ENCODE data around the gene ZNF462.

The ZNF462 gene

DNA sequence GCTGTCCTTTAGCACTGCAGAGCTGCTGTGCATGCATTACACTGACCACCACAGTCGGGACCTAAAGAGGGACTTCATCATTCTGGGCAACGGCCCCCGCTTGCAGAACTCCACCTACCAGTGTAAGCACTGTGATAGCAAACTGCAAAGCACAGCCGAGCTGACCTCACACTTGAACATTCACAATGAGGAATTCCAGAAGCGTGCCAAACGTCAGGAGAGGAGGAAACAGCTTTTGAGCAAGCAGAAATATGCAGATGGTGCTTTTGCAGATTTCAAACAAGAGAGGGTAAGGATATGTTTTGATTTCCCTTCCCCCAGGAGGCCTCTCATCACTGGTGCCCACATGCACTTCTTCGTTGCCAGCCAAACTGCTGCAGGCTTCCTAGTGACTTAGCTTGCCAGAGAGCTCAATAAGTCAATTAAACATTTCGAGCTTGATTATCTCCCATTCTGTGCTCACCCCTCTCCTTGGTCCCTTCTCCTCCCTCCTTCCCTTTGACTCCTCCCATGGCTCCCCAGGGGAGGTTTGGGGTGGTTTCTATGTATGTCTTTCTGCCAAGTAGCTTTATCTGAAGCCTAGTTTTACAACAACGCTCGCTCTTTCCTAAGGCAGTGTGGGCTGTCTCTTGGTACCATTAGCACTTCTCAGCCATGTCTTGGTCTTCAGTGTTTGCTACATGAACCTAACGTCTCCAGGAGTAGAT, 66.7 kb downstream of the ZNF462 start:
- no peak for DNase-seq (ENCODE audit: low spot score)

DNA sequence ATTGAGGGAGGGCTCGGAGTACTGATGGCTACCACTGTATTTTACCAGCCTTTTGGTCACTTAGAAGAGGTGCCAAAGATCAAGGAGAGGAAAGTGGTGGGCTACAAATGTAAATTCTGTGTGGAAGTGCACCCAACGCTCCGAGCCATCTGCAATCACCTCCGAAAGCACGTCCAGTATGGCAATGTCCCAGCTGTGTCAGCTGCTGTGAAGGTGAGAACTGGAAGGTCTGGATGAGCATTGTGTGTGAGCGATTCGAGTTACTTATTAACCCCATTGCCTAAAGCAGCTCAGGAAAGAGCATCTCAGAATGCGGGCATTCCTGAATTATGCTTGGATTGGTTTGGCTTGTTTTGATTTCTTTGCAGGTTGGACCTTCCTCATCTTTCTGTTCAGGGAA, 67.5 kb downstream of the ZNF462 start:
- DNase-seq (ENCODE audit: low spot score), result no peak

DNA sequence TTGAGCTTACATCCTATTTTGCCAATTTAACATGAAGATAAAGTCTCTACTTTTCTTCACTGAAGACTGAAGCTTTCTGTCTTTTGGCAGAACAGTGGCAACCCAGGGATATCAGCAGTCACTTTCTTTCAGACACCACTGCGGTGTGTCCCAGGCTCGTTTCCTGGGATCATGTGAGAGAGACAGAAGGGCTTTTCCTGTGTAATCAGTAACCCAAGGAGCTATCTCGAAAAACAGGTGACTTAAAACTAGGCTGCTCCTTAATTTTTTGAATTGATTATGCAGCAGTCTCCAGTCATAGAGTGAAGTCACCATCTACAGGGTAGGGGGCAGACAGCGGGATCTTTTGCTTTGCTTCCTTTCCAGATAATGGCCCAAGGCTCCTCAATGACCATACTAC, 68.5 kb downstream of the ZNF462 start:
- no peak for DNase-seq (ENCODE audit: low spot score)

DNA sequence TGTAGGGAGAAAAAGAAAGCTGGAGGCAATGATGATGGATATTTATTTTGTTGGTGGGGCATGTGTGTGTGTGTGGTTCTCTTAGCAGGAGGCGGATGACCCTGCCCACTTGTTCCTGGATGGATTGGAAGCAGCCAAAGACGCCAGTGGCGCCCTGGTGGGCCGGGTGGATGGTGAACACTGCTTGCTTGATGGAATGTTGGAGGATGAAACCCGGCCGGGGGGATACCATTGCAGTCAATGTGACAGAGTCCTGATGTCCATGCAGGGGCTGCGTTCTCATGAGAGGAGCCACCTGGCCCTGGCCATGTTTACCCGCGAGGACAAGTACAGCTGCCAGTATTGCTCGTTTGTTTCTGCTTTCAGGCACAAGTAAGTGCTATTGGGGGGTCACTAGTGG, 69.2 kb downstream of the ZNF462 start:
- no peak for DNase-seq (ENCODE audit: low spot score)

DNA sequence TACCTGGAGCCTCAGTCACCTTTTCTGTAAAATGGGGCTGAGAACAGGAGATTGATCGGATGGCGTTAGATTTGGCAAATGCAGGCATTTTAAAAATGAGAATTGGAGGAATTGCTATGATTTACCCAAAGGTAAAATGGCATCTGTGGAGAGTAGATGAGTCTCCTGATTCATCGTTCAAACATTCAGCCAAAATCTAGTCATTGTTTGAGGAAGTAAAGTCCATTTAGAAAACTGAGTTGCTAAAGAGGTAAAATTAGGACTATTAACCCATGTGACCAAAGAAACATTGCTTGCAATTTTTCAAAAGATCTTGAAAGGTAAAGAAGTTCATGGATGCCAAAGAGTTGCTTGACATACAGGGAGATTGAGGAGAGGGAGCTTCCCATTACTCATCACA, 69.7 kb downstream of the ZNF462 start:
- no peak for DNase-seq (ENCODE audit: low spot score)

DNA sequence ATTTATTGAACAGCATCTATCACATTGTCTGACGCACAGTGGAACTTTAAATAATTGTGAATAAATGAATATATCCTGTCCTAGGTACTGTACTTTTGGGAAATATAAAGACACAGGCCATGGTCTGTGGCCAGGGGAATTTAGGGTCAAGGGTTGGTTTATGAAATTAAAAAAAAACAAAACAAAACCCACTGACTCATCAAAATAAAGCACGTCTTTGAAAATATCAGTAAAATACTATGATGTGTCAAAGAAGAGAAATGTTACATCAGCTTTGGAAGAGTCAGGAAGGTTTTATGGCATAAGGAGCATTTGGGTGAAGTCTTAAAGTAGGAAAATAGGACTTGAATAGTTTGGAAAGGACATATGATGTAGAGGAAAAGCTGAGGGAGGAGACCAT, 70.5 kb downstream of the ZNF462 start:
- no peak for DNase-seq (ENCODE audit: low spot score)

DNA sequence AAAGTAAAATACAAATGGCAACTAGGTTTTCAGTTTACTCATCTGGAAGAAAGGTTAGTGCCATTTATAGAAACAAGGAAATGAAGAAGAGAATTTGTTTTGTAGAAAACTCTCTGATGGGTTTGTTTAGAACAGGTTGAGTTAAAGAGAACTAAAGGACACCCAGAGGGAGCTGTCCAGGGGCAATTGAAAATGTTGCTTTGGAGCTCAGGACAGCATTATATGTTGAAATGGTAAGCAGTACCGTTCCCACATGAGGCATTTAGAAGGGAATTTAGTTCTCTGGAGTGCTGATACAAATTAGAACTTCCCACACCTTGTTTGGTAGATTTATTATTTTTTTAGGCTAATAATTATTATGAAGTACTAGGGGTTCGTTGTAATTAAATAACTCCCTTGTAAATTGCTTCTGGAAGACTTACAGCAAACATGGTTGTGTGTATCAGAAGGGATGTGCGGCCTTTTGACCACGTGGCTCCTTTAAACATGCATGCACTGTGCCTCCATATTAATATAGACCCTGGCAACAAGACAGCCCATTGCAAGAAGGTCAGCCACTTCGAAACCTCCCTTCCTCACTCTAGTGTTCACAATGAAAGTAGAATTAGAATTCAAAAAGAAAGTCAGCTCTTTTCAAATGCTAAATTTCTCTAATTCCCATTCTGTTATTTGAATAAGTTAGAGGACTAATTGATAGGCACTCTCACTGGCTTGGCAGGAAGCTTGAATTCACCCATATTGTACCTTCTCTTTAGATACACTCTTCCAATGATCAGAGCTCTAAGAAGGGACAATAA, 71.7 kb downstream of the ZNF462 start:
- DNase-seq (ENCODE audit: low spot score), result no peak

DNA sequence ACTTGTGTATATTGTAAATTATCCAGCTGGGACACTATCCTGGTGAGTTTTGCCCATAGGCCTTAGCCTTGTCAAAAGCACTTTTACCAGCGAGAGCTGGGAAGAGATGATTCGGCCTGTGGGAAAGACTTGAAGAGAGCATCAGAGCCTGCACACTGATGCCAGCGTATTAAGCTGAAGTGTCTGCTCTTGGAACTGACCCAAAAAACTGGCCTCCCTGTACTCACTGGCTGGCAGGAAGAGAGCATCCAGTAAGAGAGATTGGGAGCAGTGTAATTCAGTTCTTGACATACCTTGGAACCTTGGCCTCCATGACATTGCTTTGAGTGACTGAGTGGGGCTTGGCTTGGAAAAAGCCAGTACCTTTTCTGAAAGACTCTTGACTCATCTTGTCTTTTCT, 73.7 kb downstream of the ZNF462 start:
- DNase-seq (ENCODE audit: low spot score), result no peak

DNA sequence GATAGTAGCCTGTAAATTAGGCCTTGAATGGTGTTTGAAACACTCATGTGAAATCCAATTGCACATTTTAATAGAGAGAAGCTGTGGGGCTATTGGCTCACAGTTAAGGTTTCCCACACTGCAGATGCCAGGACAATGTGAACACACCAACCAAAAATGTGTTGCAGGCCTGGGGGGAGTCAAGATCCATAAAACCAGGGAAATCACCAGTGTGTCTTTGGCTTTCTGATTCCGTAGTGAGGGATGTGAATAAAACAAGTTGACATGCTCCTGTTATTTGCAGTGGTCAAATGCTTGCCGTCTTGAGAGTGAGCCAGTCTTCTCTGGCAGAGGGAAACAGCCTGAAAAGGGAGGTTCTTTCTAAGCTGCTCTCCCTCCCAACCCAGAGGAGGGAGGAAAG, 79.0 kb downstream of the ZNF462 start:
- DNase-seq (ENCODE audit: low spot score), result no peak

DNA sequence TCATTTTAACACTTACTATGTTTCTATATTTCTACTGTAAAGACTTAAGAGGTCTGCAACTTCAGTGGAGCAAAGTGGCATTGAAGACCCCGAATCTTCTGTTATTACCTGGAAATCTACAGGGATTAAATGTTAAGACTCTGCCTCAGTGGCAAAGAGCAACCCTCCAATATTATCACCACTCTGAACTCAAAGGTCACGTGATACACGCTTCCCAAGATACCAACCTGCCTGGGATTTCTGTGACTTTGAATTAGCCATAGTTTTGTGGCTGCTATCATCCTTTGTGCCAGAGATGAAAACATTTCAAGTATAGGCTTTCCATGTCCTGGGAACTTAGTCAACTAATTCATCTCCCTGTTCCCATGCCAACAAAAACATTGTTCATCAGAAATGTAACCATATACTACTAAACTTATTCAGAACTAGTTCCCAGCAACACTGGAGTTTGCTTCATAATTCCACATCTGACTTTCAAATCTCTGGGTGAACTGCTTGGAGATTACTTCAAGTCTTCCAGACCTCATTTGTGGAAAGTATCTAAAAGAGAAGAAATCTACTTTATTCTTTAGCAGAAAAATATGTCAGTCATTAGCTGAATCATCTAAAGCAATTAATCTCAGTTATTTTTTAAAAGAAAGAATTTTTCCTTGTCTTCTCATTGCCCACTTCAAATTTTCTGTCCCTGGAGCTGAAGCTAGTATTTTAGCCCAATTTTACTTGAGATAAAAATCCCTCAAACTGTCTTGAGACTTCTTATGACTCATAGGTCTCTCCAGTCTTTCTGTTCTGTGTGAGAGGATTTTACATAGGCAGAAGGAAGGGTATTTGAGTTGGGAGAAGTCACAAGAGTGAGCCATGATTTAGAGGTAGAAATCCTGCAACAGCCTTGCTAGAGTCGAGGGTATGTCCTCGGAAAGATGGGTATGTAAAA, 83.0 kb downstream of the ZNF462 start:
- no peak for DNase-seq (ENCODE audit: low spot score)

DNA sequence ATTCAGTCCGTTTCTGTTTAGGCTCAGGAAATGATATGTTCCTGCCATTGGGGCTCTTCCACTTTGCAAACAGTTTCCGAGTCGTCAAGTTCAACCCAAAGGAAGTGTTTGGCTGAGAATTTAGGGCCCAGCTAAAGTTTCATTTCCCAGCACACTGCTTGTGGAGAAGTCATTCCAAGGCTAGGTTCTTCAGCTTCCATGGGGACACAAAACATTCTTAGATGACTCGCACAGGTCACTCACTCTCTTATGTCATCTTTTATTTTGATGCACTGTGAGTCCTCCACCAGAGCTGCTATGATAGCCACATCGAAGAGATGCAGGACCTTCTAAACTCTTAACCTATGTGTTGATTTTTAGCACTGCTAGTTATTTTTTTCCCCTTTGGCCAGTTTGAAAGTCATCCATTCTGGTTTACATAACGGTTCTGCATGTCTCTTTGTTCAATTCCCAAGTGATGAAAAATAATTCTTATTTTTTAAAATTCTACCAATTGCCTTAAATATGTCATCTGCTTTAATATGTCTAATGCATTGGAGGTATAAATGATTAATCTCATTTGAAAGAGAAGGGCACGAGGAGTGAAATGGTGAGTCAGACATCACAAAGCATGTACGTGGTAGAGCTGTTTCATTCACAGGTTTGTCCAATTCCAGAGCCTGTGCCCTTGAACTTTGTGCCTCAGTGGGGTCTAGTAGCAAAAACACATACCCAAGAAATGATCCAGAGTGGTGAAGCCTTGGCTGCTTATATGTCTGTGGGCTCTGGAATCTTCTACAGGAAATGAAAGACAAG, 84.3 kb downstream of the ZNF462 start:
- DNase-seq (ENCODE audit: low spot score), result no peak

DNA sequence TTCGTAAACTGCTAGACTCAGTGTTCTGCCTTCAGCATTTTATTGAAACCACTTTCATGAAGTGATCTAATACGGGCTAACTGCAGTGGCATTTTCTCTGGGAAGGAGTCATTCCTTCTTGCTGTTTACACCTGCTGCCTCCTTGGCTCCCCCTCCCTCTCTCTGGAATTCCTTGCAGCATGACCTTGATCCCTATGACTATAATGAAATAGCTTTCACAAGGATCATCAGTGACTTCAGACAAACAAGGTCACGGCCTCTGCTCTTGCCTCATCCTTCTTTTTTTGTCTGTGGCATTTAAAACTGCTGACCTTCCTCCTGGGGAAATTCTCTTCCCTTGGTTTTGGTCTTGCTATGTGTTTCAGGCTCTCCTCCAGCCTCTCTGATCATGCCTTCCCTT, 90.2 kb downstream of the ZNF462 start:
- no peak for DNase-seq (ENCODE audit: low spot score)

DNA sequence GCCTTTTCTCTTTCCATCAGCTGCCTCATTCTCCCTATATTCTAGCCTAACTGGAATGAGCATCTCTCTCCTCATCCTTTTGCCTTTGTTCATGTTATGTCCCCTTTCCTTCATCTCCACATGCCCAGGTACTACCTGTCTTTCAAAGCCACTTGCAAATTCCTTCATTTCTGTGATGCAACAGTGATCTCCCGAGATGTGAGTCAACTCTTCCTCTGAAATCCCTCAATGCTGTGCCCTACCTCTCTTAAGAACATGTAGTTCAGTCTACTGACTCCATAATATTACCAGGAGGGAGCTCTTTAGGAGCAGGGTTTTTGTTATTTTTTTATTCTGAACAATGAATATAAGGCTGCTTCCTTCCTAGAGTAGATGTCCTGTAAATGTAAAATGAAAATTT, 91.6 kb downstream of the ZNF462 start:
- no peak for DNase-seq (ENCODE audit: low spot score)

DNA sequence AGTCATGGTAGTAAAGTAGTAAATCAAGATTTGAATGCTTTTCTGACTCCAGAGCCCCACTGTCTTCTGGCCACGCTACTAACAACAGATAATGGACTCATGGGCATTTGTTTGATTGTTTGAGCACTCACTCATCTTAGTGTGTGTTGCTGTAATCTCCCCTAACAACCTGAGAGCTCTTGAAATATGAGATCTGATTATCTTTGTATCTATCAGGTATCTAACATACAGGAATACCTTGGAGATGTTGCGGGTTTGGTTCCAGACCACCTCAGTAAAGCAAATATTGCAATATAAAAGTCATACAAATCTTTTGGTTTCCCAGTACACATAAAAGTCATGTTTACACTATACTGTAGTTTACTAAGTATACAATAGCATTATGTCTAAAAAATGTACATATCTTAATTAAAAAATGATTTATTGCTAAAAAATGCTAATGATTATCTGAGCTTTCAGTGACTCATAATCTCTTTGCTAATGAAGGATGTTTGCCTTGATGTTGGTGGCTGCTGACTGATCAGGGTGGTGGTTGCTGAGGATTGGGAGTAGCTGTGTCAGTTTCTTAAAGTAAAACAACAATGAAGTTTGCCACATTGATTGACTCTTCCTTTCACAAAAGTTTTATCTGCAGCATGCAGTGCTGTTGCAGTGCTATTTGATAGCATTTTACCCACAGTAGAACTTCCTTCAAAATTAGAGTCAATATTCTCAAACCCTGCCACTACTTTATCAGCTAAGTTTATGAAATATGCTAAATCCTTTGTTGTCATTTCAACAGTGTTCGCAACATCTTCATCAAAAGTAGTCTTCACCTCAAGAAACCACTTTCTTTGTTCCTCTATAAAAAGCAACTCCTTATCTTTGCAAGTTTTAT, 92.2 kb downstream of the ZNF462 start:
- no peak for DNase-seq (ENCODE audit: low spot score)

DNA sequence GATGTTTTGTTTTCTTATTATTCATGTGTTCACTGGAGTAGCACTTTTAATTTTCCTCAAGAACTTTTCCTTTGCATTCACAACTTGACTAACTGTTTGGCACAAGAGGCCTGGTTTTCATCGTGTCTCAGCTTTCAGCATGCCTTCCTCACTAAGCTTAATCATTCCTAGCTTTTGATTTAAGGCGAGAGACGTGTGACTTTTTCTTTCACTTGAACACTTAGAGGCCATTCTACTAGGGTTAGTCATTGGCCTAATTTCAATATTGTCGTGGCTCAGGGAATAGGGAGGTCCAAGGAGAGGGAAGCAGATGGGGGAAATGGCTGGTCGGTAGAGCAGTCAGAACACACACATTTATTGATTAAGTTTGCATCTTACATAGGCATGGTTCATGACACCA, 94.0 kb downstream of the ZNF462 start:
- no peak for DNase-seq (ENCODE audit: low spot score)

DNA sequence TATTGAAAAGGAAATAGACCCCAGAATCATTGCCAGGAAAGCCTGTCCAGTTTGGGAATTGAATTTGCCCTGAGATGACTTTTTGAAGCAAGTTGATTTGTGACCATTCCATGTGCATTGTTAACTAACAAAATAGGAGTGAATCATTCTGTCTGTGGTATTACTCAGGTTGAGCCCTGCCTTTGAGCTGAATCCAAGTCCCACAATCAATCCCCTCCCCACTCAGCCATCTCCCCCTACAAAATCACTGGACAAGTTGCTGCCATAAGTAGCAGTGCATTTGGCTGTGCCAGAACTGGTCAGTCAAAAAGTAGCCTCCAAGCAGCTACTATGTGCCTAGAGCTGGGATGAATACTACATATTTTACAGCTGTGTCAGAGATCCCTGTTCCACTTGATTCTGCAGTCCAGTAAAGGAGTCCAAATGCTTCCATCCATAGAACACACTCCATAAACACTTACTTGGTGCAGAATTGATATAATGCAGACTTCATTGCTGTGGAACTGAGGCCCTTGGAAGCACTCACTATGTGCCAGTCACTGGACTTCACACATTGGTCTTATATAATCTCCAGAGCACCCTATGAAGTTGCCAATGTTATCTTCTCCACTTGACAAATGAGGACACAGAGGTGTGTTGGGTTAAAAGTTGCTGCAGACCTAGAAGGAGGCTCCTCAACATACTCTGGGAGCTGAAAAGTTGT, 96.1 kb downstream of the ZNF462 start:
- DNase-seq (ENCODE audit: low spot score), result no peak

DNA sequence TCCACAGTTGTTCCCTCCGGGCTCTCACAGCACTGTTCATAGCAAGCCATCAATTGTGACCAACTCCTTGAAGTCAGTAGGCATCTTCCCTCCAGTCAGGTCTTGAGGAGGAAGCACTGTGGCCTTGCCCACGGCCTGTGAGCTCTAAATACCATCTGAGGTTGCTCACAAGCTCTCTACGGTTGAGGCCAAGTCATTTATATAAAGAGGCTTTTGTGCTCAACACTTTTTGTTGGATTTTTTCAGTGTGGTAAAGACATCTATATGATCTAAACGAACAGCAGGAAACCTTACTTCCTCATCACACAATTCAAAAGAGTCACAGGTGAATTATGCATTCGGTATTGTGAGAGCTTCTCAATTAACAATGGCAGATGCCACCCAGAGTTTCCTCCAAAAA, 97.3 kb downstream of the ZNF462 start:
- DNase-seq (ENCODE audit: low spot score), result no peak

DNA sequence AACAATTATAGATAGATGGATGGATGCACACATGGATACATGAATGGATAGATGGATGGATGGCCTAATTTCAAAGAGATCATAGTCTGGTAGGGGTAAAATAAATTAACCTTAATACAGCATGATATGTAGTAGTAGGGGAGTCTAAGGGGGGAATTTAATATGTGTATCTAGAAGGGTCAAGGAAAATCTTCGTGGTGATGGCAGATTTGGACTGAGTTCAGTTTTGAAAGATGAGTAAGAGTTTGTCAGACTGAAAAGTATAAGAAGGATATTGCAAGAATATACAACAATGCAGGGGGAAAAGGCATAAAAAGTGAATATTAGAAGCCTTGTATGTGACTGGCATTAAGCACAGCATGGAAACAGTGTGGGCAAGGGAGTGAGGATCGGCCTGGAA, 98.7 kb downstream of the ZNF462 start:
- no peak for DNase-seq (ENCODE audit: low spot score)

DNA sequence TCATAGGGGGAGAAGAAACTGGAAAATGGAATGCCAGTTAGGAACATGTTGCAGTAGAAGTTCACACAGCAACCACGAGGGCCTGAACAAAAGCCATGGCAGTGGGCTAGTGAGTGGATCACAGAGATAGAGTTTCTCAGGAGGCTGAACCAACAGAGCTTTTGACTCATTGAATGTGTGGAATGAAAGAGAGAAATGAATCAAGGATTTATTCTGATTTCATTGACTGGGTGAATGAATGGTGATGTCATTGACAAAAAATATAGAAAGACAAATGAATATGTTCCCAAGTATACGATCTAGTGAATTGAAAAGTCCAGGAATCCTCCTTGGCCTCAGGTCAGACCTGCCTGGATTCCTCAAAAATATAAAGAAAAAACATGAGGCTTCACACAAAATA, 99.2 kb downstream of the ZNF462 start:
- no peak for DNase-seq (ENCODE audit: low spot score)
